ENCODE measurements around the gene USB1.

USB1 gene

GRCh38 chr16:57999366-57999970 is 1.7 kb upstream of the USB1 start:
- H4K91ac ChIP-seq (ENCODE audit: low read depth, low read length, poor library complexity) = no peak overlapping the region
- peak overlapping the region; percentile 79 for H3K4me2 ChIP-seq (ENCODE audit: insufficient read depth, low read length, poor library complexity, severe bottlenecking)
- no peak overlapping the region for H3K14ac ChIP-seq (ENCODE audit: low read length)
- WGBS, 2 donors (ENCODE audit: extremely low coverage in 2 of 2, insufficient read length in 2 of 2, insufficient replicate concordance in 1 of 2) = no CpG with 5 or more reads among the region's 6 CpGs
- no peak overlapping the region for H2BK120ac ChIP-seq (ENCODE audit: low read depth, low read length)
- peak overlapping the region; percentile 1 for H3K18ac ChIP-seq (ENCODE audit: low read length)
- peak overlapping the region; percentile 66 for H3K9ac ChIP-seq (ENCODE audit: low read depth, low read length, poor library complexity)
- H2BK5ac ChIP-seq (ENCODE audit: low read length) = no peak overlapping the region
- no peaks in the 10 kb centered on the region for H3K9me3 ChIP-seq (replicated peaks in 1 of 2; ENCODE audit: control insufficient read depth in 2 of 2, insufficient read depth in 1 of 2, low read depth in 1 of 2, low read length in 2 of 2)
- no peaks in the 10 kb centered on the region for H3K27me3 ChIP-seq (ENCODE audit: control insufficient read depth in 3 of 3, insufficient read depth in 3 of 3, low read depth in 1 of 3, low read length in 3 of 3)
- no peak overlapping the region for H3K27ac ChIP-seq (replicated peaks; ENCODE audit: low read length)
- no peak for DNase-seq (ENCODE audit: low spot score)
- peaks cover 4% of the 10 kb centered on the region for H3K79me1 ChIP-seq (ENCODE audit: low read depth, low read length)
- H2BK12ac ChIP-seq (ENCODE audit: low read length) = no peak overlapping the region
- no peak overlapping the region for H2BK15ac ChIP-seq (ENCODE audit: low read length)
- peak overlapping the region; percentile 72 to 89 for H3K4me3 ChIP-seq (ENCODE audit: low read length in 2 of 2)
- H3K36me3 ChIP-seq (replicated peaks in 1 of 2; ENCODE audit: control insufficient read depth in 2 of 2, insufficient read depth in 2 of 2, low read length in 2 of 2) = peaks cover 16 to 52% of the 10 kb centered on the region in 2 donors
- no peak overlapping the region for H4K8ac ChIP-seq (ENCODE audit: low read depth, low read length)
- peak overlapping the region; percentile 96 for H2AFZ ChIP-seq (ENCODE audit: low read length)
- peak overlapping the region; percentile 12 for H3K23ac ChIP-seq (ENCODE audit: low read depth, low read length, poor library complexity)
- H3K4me1 ChIP-seq (ENCODE audit: control insufficient read depth in 2 of 2, insufficient read depth in 1 of 2, low read depth in 1 of 2, low read length in 2 of 2) = peaks cover 7 to 12% of the 10 kb centered on the region in 2 donors
- H2AK5ac ChIP-seq (ENCODE audit: low read depth, low read length) = peak overlapping the region; percentile 5
- H3K4ac ChIP-seq (ENCODE audit: low read length) = no peak overlapping the region

DNA sequence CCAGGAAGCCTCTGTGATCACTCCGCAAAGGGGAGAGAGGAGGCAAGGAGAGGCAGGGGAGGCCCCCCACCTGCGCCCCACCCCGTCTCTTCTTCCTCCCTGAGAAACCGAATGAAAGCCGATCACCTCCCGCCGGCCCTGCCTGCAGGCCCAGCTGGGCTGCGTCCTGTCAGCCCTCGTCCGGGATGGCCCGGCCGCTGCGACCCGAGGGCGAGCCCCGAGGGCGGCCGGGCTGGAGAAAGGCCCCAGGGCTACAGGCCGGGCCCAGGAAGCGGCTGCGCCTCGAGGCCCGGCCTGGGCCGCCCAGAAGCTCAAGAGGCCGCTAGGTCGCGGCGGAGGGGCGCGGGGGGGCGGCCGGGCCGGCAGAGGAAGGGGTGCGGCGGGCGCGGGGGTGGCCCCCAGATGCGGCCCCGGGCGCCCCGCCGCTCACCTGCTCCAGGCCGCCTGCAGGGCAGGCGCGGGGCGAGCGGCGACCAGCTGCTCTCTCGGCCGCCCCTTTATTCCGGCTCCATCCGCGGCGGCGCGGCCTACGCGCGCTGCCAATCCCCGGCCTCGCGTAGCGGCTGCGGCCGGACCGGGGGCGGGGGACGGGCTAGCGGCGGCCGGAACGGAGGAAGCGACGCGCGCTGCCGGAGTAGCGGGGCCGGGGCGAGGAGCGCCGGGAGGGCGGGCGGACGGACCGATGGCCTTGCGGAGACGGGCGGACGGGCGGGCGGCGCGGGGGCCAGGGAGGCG is 1.1 kb upstream of the USB1 start, which contains the start of gene ZNF319:
ZNF319 (minus strand) TSS at position 702 of the 735 bp plus-strand sequence. CDS start 2,407 bp downstream, outside the sequence.
- peaks cover 4% of the 10 kb centered on the region for H3K79me1 ChIP-seq (ENCODE audit: low read depth, low read length)
- peak within 1 kb of the TSS; percentile 88 for H3K9ac ChIP-seq (ENCODE audit: low read depth, low read length, poor library complexity)
- H3K27me3 ChIP-seq (ENCODE audit: control insufficient read depth in 3 of 3, insufficient read depth in 3 of 3, low read depth in 1 of 3, low read length in 3 of 3) = no peaks in the 10 kb centered on the region
- H3K27ac ChIP-seq (replicated peaks; ENCODE audit: low read length) = peak within 1 kb of the TSS; percentile 71
- H4K8ac ChIP-seq (ENCODE audit: low read depth, low read length) = no peak within 1 kb of the TSS
- H3K4me3 ChIP-seq (ENCODE audit: low read length in 2 of 2) = peak within 1 kb of the TSS; percentile 72 to 89
- H3K9me3 ChIP-seq (replicated peaks in 1 of 2; ENCODE audit: control insufficient read depth in 2 of 2, insufficient read depth in 1 of 2, low read depth in 1 of 2, low read length in 2 of 2) = no peaks in the 10 kb centered on the region
- H3K4me1 ChIP-seq (ENCODE audit: control insufficient read depth in 2 of 2, insufficient read depth in 1 of 2, low read depth in 1 of 2, low read length in 2 of 2) = peaks cover 7 to 12% of the 10 kb centered on the region in 2 donors
- peak within 1 kb of the TSS; percentile 37 for H2BK15ac ChIP-seq (ENCODE audit: low read length)
- peak within 1 kb of the TSS; percentile 93 for H3K23ac ChIP-seq (ENCODE audit: low read depth, low read length, poor library complexity)
- H2BK120ac ChIP-seq (ENCODE audit: low read depth, low read length) = peak within 1 kb of the TSS; percentile 61
- no CpG with 5 or more reads among the region's 95 CpGs for WGBS, 2 donors (ENCODE audit: extremely low coverage in 2 of 2, insufficient read length in 2 of 2, insufficient replicate concordance in 1 of 2)
- peak within 1 kb of the TSS; percentile 46 for H2AK5ac ChIP-seq (ENCODE audit: low read depth, low read length)
- no peak within 1 kb of the TSS for H2BK5ac ChIP-seq (ENCODE audit: low read length)
- no peak for DNase-seq (ENCODE audit: low spot score)
- H3K4ac ChIP-seq (ENCODE audit: low read length) = no peak within 1 kb of the TSS
- peaks cover 18 to 52% of the 10 kb centered on the region in 2 donors for H3K36me3 ChIP-seq (replicated peaks in 1 of 2; ENCODE audit: control insufficient read depth in 2 of 2, insufficient read depth in 2 of 2, low read length in 2 of 2)
- no peak within 1 kb of the TSS for H2BK12ac ChIP-seq (ENCODE audit: low read length)
- H3K4me2 ChIP-seq (ENCODE audit: insufficient read depth, low read length, poor library complexity, severe bottlenecking) = peak within 1 kb of the TSS; percentile 100
- H2AFZ ChIP-seq (ENCODE audit: low read length) = peak within 1 kb of the TSS; percentile 96
- H3K18ac ChIP-seq (ENCODE audit: low read length) = peak within 1 kb of the TSS; percentile 97
- H4K91ac ChIP-seq (ENCODE audit: low read depth, low read length, poor library complexity) = no peak within 1 kb of the TSS
- H3K14ac ChIP-seq (ENCODE audit: low read length) = peak within 1 kb of the TSS; percentile 21

GRCh38 chr16:58001781-58002415 is 691 bp downstream of the USB1 start:
- no peak overlapping the region for H3K4ac ChIP-seq (ENCODE audit: low read length)
- no peak overlapping the region for H3K14ac ChIP-seq (ENCODE audit: low read length)
- no peak overlapping the region for H3K18ac ChIP-seq (ENCODE audit: low read length)
- peak overlapping the region; percentile 96 for H2AFZ ChIP-seq (ENCODE audit: low read length)
- no peak overlapping the region for H2BK15ac ChIP-seq (ENCODE audit: low read length)
- no CpG with 5 or more reads among the region's 10 CpGs for WGBS, 2 donors (ENCODE audit: extremely low coverage in 2 of 2, insufficient read length in 2 of 2, insufficient replicate concordance in 1 of 2)
- H4K91ac ChIP-seq (ENCODE audit: low read depth, low read length, poor library complexity) = no peak overlapping the region
- no peak overlapping the region for H4K8ac ChIP-seq (ENCODE audit: low read depth, low read length)
- H2AK5ac ChIP-seq (ENCODE audit: low read depth, low read length) = no peak overlapping the region
- peaks cover 13 to 46% of the 10 kb centered on the region in 2 donors for H3K36me3 ChIP-seq (replicated peaks in 1 of 2; ENCODE audit: control insufficient read depth in 2 of 2, insufficient read depth in 2 of 2, low read length in 2 of 2)
- no peak overlapping the region for H3K27ac ChIP-seq (replicated peaks; ENCODE audit: low read length)
- H3K79me1 ChIP-seq (ENCODE audit: low read depth, low read length) = peaks cover under 1% of the 10 kb centered on the region
- no peak overlapping the region for H2BK5ac ChIP-seq (ENCODE audit: low read length)
- H3K4me2 ChIP-seq (ENCODE audit: insufficient read depth, low read length, poor library complexity, severe bottlenecking) = peak overlapping the region; percentile 100
- no peak overlapping the region for H2BK120ac ChIP-seq (ENCODE audit: low read depth, low read length)
- no peak overlapping the region for H2BK12ac ChIP-seq (ENCODE audit: low read length)
- H3K9ac ChIP-seq (ENCODE audit: low read depth, low read length, poor library complexity) = no peak overlapping the region
- H3K4me1 ChIP-seq (ENCODE audit: control insufficient read depth in 2 of 2, insufficient read depth in 1 of 2, low read depth in 1 of 2, low read length in 2 of 2) = peaks cover 7 to 12% of the 10 kb centered on the region in 2 donors
- H3K23ac ChIP-seq (ENCODE audit: low read depth, low read length, poor library complexity) = no peak overlapping the region
- DNase-seq (ENCODE audit: low spot score) = no peak
- H3K4me3 ChIP-seq (ENCODE audit: low read length in 2 of 2) = peak overlapping the region; percentile 35 to 72
- no peaks in the 10 kb centered on the region for H3K27me3 ChIP-seq (ENCODE audit: control insufficient read depth in 3 of 3, insufficient read depth in 3 of 3, low read depth in 1 of 3, low read length in 3 of 3)
- H3K9me3 ChIP-seq (replicated peaks in 1 of 2; ENCODE audit: control insufficient read depth in 2 of 2, insufficient read depth in 1 of 2, low read depth in 1 of 2, low read length in 2 of 2) = peaks cover 0 to 5% of the 10 kb centered on the region in 2 donors

- no peak overlapping the region for H3K4me2 ChIP-seq (ENCODE audit: insufficient read depth, low read length, poor library complexity, severe bottlenecking)
- no peak overlapping the region for H3K14ac ChIP-seq (ENCODE audit: low read length)
- DNase-seq (ENCODE audit: low spot score) = no peak
- no peak overlapping the region for H3K18ac ChIP-seq (ENCODE audit: low read length)
- no peak overlapping the region for H2BK5ac ChIP-seq (ENCODE audit: low read length)
- no CpG with 5 or more reads among the region's 9 CpGs for WGBS, 2 donors (ENCODE audit: extremely low coverage in 2 of 2, insufficient read length in 2 of 2, insufficient replicate concordance in 1 of 2)
- no peak overlapping the region for H3K4ac ChIP-seq (ENCODE audit: low read length)
- no peak overlapping the region for H3K4me3 ChIP-seq (ENCODE audit: low read length in 2 of 2)
- H2BK12ac ChIP-seq (ENCODE audit: low read length) = no peak overlapping the region
- no peak overlapping the region for H4K8ac ChIP-seq (ENCODE audit: low read depth, low read length)
- no peaks in the 10 kb centered on the region for H3K79me1 ChIP-seq (ENCODE audit: low read depth, low read length)
- H3K23ac ChIP-seq (ENCODE audit: low read depth, low read length, poor library complexity) = no peak overlapping the region
- H2AK5ac ChIP-seq (ENCODE audit: low read depth, low read length) = no peak overlapping the region
- H4K91ac ChIP-seq (ENCODE audit: low read depth, low read length, poor library complexity) = no peak overlapping the region
- H3K9me3 ChIP-seq (replicated peaks in 1 of 2; ENCODE audit: control insufficient read depth in 2 of 2, insufficient read depth in 1 of 2, low read depth in 1 of 2, low read length in 2 of 2) = peaks cover 0 to 8% of the 10 kb centered on the region in 2 donors
- no peak overlapping the region for H3K9ac ChIP-seq (ENCODE audit: low read depth, low read length, poor library complexity)
- no peak overlapping the region for H2BK15ac ChIP-seq (ENCODE audit: low read length)
- no peak overlapping the region for H2BK120ac ChIP-seq (ENCODE audit: low read depth, low read length)
- no peak overlapping the region for H2AFZ ChIP-seq (ENCODE audit: low read length)
- H3K4me1 ChIP-seq (ENCODE audit: control insufficient read depth in 2 of 2, insufficient read depth in 1 of 2, low read depth in 1 of 2, low read length in 2 of 2) = peaks cover 7 to 12% of the 10 kb centered on the region in 2 donors
- no peak overlapping the region for H3K27ac ChIP-seq (replicated peaks; ENCODE audit: low read length)
- H3K27me3 ChIP-seq (ENCODE audit: control insufficient read depth in 3 of 3, insufficient read depth in 3 of 3, low read depth in 1 of 3, low read length in 3 of 3) = no peaks in the 10 kb centered on the region
- H3K36me3 ChIP-seq (replicated peaks in 1 of 2; ENCODE audit: control insufficient read depth in 2 of 2, insufficient read depth in 2 of 2, low read length in 2 of 2) = peaks cover 8 to 45% of the 10 kb centered on the region in 2 donors
These were observed 1.2 kb downstream of the USB1 start for GRCh38 chr16:58002416-58002800.

Data from neuronal stem cell (in vitro differentiated cells).